ENCODE measurements around the gene TAGLN2. TPM values are rescaled to one million over a fixed set of nuclear protein-coding genes. Genes with fewer than 3 reads are reported as not detected.
A peak's percentile ranks its signal among the peaks of the same experiment; 100 is the strongest.

The TAGLN2 gene
- total and polyA plus RNA-seq, 9 of the 15 experiments (the other 6 are each of a cell fraction or from before 2014, with no cell fraction given) = 192 to 683 (median 455) TPM

GRCh38 chr1:159944623-159945455 lies 19.5 kb upstream of the TAGLN2 start:
- WGBS (ENCODE audit: insufficient coverage, low coverage, missing lambda C conversion rate) = 34% methylated on average over 11 of the region's 11 CpGs
- Histone ChIP-seq H4K20me1 (replicated peaks; ENCODE audit: control insufficient read depth, insufficient read depth, low read length) (0 out of 2 replicates have a peak, but pooled peaks cover 3% of the 10 kb centered on the region), H2AFZ (ENCODE audit: low read depth, low read length) (peak overlapping the region; percentile 96), H3K4me1 (replicated peaks in 1 of 2; ENCODE audit: control insufficient read depth in 2 of 2, insufficient read depth in 2 of 2, low read length in 2 of 2) (peaks cover 5 to 13% of the 10 kb centered on the region in 2 experiments; a peak in 3 of 5 replicates), H3K4me2 (ENCODE audit: insufficient read depth, low read length) (peak overlapping the region; percentile 68), H3K4me3 (peak overlapping the region; percentile 36), H3K9me3 (replicated peaks; ENCODE audit: control insufficient read depth, insufficient read depth, low read depth, low read length) (no peaks in the 10 kb centered on the region), H3K36me3 (ENCODE audit: control insufficient read depth, insufficient read depth, low read length) (no peaks in the 10 kb centered on the region), H3K9ac (ENCODE audit: insufficient read depth in 1 of 2, low read depth in 2 of 2, low read length in 2 of 2) (peak overlapping the region in 1 of 2 experiments; percentile 93; a peak in 1 of 4 replicates), H3K79me2 (ENCODE audit: control insufficient read depth, insufficient read depth, low read length) (no peaks in the 10 kb centered on the region), H3K27ac (ENCODE audit: extremely low read depth, low read depth, low read length) (no peak overlapping the region), H3K27me3 (ENCODE audit: control insufficient read depth in 2 of 2, insufficient read depth in 2 of 2, low read length in 2 of 2) (peaks cover 0 to 39% of the 10 kb centered on the region in 2 experiments; a peak in 4 of 5 replicates), H3K9me1 (ENCODE audit: control insufficient read depth, insufficient read depth, low read length) (no peaks in the 10 kb centered on the region)
- FAIRE-seq = no peak
- DNase-seq (ENCODE audit: extremely low read depth in 1 of 4, low spot score in 3 of 4) = no peak
- intact Hi-C loops (cut with micrococcal nuclease) = loop anchor here (5.0 kb wide), 1 partner anchor 163 kb away; the partner anchor contains the start of gene DUSP23
- TF ChIP-seq ETV5 (CRISPR knock-in tag; IDR thresholded peaks at IDR 0.05; ENCODE audit: low read depth) (no peak), PYGO2 (tag; IDR thresholded peaks at IDR 0.05) (no peak), RFX1 (IDR thresholded peaks at IDR 0.05) (no peak), MCM3 (IDR thresholded peaks at IDR 0.05) (no peak), SRSF1 (IDR thresholded peaks at IDR 0.05; ENCODE audit: low read depth, low read length) (no peak), MTA2 (IDR thresholded peaks at IDR 0.05; ENCODE audit: low read depth) (no peak), CTBP1 (IDR thresholded peaks at IDR 0.05; ENCODE audit: borderline replicate concordance) (no peak), FOXM1 (IDR thresholded peaks at IDR 0.05; ENCODE audit: low read depth) (no peak), FOXM1 (CRISPR knock-in tag; IDR thresholded peaks at IDR 0.05; ENCODE audit: low read depth) (no peak), ZNF23 (CRISPR knock-in tag; IDR thresholded peaks at IDR 0.05) (no peak), ZBTB2 (IDR thresholded peaks at IDR 0.05) (no peak)
- TF ChIP-seq, protein P1, sequence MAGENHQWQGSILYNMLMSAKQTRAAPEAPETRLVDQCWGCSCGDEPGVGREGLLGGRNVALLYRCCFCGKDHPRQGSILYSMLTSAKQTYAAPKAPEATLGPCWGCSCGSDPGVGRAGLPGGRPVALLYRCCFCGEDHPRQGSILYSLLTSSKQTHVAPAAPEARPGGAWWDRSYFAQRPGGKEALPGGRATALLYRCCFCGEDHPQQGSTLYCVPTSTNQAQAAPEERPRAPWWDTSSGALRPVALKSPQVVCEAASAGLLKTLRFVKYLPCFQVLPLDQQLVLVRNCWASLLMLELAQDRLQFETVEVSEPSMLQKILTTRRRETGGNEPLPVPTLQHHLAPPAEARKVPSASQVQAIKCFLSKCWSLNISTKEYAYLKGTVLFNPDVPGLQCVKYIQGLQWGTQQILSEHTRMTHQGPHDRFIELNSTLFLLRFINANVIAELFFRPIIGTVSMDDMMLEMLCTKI (IDR thresholded peaks at IDR 0.05; ENCODE audit: partially characterized antibody) = no peak
- TF ChIP-seq, protein P2, sequence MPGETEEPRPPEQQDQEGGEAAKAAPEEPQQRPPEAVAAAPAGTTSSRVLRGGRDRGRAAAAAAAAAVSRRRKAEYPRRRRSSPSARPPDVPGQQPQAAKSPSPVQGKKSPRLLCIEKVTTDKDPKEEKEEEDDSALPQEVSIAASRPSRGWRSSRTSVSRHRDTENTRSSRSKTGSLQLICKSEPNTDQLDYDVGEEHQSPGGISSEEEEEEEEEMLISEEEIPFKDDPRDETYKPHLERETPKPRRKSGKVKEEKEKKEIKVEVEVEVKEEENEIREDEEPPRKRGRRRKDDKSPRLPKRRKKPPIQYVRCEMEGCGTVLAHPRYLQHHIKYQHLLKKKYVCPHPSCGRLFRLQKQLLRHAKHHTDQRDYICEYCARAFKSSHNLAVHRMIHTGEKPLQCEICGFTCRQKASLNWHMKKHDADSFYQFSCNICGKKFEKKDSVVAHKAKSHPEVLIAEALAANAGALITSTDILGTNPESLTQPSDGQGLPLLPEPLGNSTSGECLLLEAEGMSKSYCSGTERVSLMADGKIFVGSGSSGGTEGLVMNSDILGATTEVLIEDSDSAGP (CRISPR knock-in tag; IDR thresholded peaks at IDR 0.05) = no peak
- in situ Hi-C loops (cut with MboI) = no loop called here
- CTCF ChIA-PET (ENCODE audit: low intra/inter-chr PET ratio) = interaction anchor here (1.1 to 1.3 kb wide), 2 partner anchors 146 to 164 kb away, joined by 3 to 5 read pairs; partner anchors contain the start of gene DUSP23
- POLR2A ChIA-PET = interaction anchor here (1.1 kb wide), 1 partner anchor 11 kb away, joined by 5 read pairs; no protein-coding TSS in a partner anchor
- BruUV-seq (replicated peaks) = no TSS peak
- ATAC-seq = no peak
